COR-L47 (cell line): ENCODE data around the gene EFNA5.
A peak's percentile ranks its signal among the peaks of the same experiment; 100 is the strongest.

Experiments
- DNase-seq: peaks from one replicate; lab custom pipeline; 2025; lab: John Stamatoyannopoulos, UW

Gene EFNA5

GRCh38 chr5:107672211-107673038, 1.7 kb upstream of the EFNA5 start:
- DNase-seq, result peak; percentile 95

- DNase-seq, result no peak
Measured at GRCh38 chr5:107671742-107672210, 1.0 kb upstream of the EFNA5 start.

GRCh38 chr5:107670087-107670931, 428 bp downstream of the EFNA5 start:
- peak; percentile 80 for DNase-seq

- peak; percentile 63 for DNase-seq
Measured at GRCh38 chr5:107669096-107670031, 1.4 kb downstream of the EFNA5 start.

- no peak for DNase-seq
Measured at GRCh38 chr5:107668154-107669095, 2.3 kb downstream of the EFNA5 start.

GRCh38 chr5:107666051-107666655, 4.6 kb downstream of the EFNA5 start:
- DNase-seq, result no peak

- DNase-seq, result no peak
Measured at GRCh38 chr5:107665036-107665570, 5.6 kb downstream of the EFNA5 start.

- DNase-seq, result no peak
Measured at GRCh38 chr5:107663697-107664096, 7.0 kb downstream of the EFNA5 start.

GRCh38 chr5:107661650-107662044, 9.1 kb downstream of the EFNA5 start:
- no peak for DNase-seq

GRCh38 chr5:107661038-107661649, 9.6 kb downstream of the EFNA5 start:
- no peak for DNase-seq

- no peak for DNase-seq
Measured at GRCh38 chr5:107658528-107658927, 12.2 kb downstream of the EFNA5 start.

GRCh38 chr5:107655831-107656230, 14.9 kb downstream of the EFNA5 start:
- no peak for DNase-seq

GRCh38 chr5:107654827-107655226, 15.9 kb downstream of the EFNA5 start:
- DNase-seq, result no peak

- DNase-seq, result no peak
Measured at GRCh38 chr5:107653685-107654084, 17.1 kb downstream of the EFNA5 start.

- DNase-seq, result no peak
Measured at GRCh38 chr5:107652839-107653607, 17.7 kb downstream of the EFNA5 start.

GRCh38 chr5:107652408-107652807, 18.3 kb downstream of the EFNA5 start:
- DNase-seq, result no peak

- DNase-seq, result no peak
Measured at GRCh38 chr5:107651325-107651724, 19.4 kb downstream of the EFNA5 start.

- no peak for DNase-seq
Measured at GRCh38 chr5:107646418-107646817, 24.3 kb downstream of the EFNA5 start.

GRCh38 chr5:107640568-107640967, 30.2 kb downstream of the EFNA5 start:
- no peak for DNase-seq
